Lower lobe of right lung (tissue), 2 donors: Measurements from ENCODE around the gene PDE4B. TPM values are rescaled to one million over a fixed set of nuclear protein-coding genes. Genes with fewer than 3 reads are reported as not detected.

Experiments used
- ATAC-seq, 2 donors: fragments of 200-7000 bp; cut with Tn5 transposase; one replicate each; pipeline ENCODE4 v1.9.1; 2020 to 2022; ENCODE audit warnings: mild to moderate bottlenecking in 2 of 2, moderate library complexity in 2 of 2
- DNase-seq: peaks from one replicate; pipeline ENCODE4 v3.0.0-alpha.2; 2020
- H3K27ac ChIP-seq: fragments of 200-600 bp; one replicate; pipeline ENCODE4 v1.8.0; 2022
- H3K27me3 ChIP-seq: fragments of 200-600 bp; one replicate; pipeline ENCODE4 v1.8.0; 2022; ENCODE audit warnings: low read depth
- H3K36me3 ChIP-seq: fragments of 200-600 bp; one replicate; pipeline ENCODE4 v1.8.0; 2022; ENCODE audit warnings: mild to moderate bottlenecking
- H3K4me1 ChIP-seq: fragments of 200-600 bp; one replicate; pipeline ENCODE4 v1.8.0; 2022
- H3K4me3 ChIP-seq: fragments of 200-600 bp; one replicate; pipeline ENCODE4 v1.8.0; 2022; ENCODE audit warnings: mild to moderate bottlenecking
- H3K9me3 ChIP-seq: fragments of 200-600 bp; one replicate; pipeline ENCODE4 v1.8.0; 2022
- CTCF ChIP-seq: fragments of 200-600 bp; IDR thresholded peaks from one replicate; pipeline ENCODE4 v1.8.0; 2022; ENCODE audit warnings: antibody characterized with exemption, mild to moderate bottlenecking
- intact Hi-C: fragments of 100-400 bp; cut with DNase I; formaldehyde crosslinking; loops from one replicate; pipeline ENCODE4 v1.11.0; 2022
- total RNA-seq: library from RNA; stranded (reverse); fragmentation: NEBNext Ultra II Directional; extraction: Animal tissue kit (Norgen Biotek cat#: 25700); gene quantifications from one replicate; pipeline ENCODE4 v1.2.1, GENCODE V29; 2021
- donor health status: DM: no; HTN: yes; CAD: no; lungs with severe emphysema.

Gene PDE4B
- total RNA-seq, 1 donor from 2014 or later: 26.9 TPM

DNA sequence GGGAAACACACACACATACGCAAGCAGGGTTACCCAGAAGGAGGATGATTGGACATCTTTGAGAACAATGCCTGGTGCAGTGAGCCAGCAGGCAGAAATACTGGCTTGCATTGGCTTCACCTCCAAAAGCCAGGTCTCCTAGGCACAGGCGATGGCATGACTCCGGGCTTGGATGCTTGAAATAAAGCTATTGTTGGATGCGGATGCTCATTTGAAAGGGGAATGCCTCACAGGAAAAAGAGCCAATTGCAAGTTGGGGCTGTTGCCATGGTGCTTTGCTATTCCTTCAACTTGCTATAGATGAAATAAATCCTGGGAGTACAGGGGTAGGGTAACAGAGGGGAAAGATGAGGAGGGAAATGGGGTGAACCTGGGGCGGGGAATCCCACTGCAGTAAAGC lies 560.6 kb downstream of the PDE4B start:
- no peaks in the 10 kb centered on the region for H3K9me3 ChIP-seq

DNA sequence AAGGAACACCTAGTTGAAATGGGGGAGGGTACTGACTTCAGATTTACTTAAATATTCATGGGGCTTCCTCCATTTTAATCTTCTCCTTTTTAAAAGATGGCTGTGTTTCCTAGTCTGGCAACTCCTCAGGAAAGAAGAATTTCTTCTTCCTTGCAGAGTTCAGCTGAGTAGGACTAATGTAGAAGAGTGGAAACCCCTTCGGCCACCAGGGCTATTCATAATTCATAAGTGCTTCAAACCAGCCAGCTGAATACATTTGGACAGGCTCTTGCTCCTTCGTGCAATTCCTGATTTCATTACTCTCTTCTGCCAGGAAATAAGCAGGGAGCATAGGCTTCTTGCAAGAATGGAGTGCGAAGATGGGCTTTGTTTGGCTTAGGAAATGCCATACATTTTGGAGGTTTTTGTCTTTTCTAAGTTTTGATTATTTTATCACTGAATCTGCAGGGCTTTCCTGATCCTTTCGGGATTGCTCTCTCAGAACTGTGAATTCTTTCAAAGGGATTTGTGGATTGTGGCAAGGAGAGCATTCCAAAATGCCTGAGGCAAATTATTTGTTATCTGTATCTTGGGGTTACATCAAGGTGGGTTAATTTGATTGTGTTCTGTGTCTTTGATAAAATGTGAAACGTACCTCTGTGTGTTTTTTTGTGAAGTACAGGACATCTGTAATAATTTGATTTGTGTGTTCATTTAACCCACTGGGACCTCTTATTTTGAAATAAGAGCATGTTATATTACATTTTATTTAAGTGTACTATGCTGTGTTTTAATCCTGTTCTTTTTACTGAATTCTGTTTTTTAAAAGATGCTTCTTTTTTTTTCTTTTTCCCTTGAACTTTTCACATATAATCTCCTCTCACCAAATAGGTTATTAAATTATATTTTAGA lies 561.9 kb downstream of the PDE4B start:
- peak overlapping the region; percentile 37 for H3K27ac ChIP-seq
- no peaks in the 10 kb centered on the region for H3K27me3 ChIP-seq
- ATAC-seq: peak in 1 of 2 donors; percentile 30
- H3K4me1 ChIP-seq: peaks cover 78% of the 10 kb centered on the region
- peaks cover 21% of the 10 kb centered on the region for H3K36me3 ChIP-seq
- intact Hi-C loops: loop anchor here (10.0 kb wide), 1 partner anchor 80 kb away; no protein-coding TSS in a partner anchor
- no peak for DNase-seq
- TF ChIP-seq CTCF: no peak
- H3K9me3 ChIP-seq: no peaks in the 10 kb centered on the region
- H3K4me3 ChIP-seq: peak overlapping the region; percentile 7

More for the DNA sequence above, 560.6 kb downstream of the PDE4B start:
- H3K27ac ChIP-seq: no peak overlapping the region
- no peak for ATAC-seq
- TF ChIP-seq CTCF: no peak
- intact Hi-C loops: loop anchor here (10.0 kb wide), 1 partner anchor 82 kb away; no protein-coding TSS in a partner anchor
- peaks cover 74% of the 10 kb centered on the region for H3K4me1 ChIP-seq
- H3K27me3 ChIP-seq: no peaks in the 10 kb centered on the region
- H3K36me3 ChIP-seq: peaks cover 21% of the 10 kb centered on the region
- no peak for DNase-seq
- H3K4me3 ChIP-seq: no peak overlapping the region

- ATAC-seq (no peak), DNase-seq (no peak)
- no peak overlapping the region for H3K27ac ChIP-seq
- H3K27me3 ChIP-seq: no peaks in the 10 kb centered on the region
- H3K9me3 ChIP-seq: no peaks in the 10 kb centered on the region
- no peak for TF ChIP-seq CTCF
- H3K4me3 ChIP-seq: no peak overlapping the region
- intact Hi-C loops: loop anchor here (10.0 kb wide), 1 partner anchor 79 kb away; no protein-coding TSS in a partner anchor
- H3K4me1 ChIP-seq: peaks cover 77% of the 10 kb centered on the region
- H3K36me3 ChIP-seq: peaks cover 21% of the 10 kb centered on the region
Measured at GRCh38 chr1:66355756-66356155, 563.1 kb downstream of the PDE4B start.

DNA sequence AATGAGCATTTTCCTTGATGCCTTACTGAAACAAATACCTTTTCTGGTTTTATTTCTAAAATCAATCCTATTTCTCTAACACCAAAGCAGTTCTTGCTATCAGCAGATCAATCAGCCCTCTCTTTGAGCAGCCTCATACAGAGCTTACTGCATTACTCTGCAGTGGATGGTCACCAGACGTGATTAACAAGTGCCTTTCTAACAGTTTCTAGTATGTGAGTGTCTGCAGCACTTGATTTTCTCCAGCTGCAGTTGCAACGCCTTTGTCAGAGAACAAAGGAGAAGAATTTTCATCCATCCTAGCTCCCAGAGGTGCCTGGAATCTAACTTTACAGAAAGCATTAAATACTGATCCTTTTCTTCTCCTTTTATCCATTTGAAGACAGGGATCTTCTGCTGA lies 563.9 kb downstream of the PDE4B start:
- Histone ChIP-seq H3K4me1 (peaks cover 68% of the 10 kb centered on the region), H3K27me3 (no peaks in the 10 kb centered on the region), H3K9me3 (no peaks in the 10 kb centered on the region), H3K36me3 (peaks cover 25% of the 10 kb centered on the region), H3K4me3 (no peak overlapping the region), H3K27ac (no peak overlapping the region)
- no peak for ATAC-seq
- intact Hi-C loops: loop anchor here (10.0 kb wide), 1 partner anchor 78 kb away; no protein-coding TSS in a partner anchor
- DNase-seq: no peak
- no peak for TF ChIP-seq CTCF

GRCh38 chr1:66357021-66357420 lies 564.3 kb downstream of the PDE4B start:
- Histone ChIP-seq H3K4me1 (peaks cover 64% of the 10 kb centered on the region), H3K27me3 (no peaks in the 10 kb centered on the region), H3K27ac (no peak overlapping the region), H3K4me3 (no peak overlapping the region), H3K9me3 (no peaks in the 10 kb centered on the region), H3K36me3 (peaks cover 29% of the 10 kb centered on the region)
- TF ChIP-seq CTCF: no peak
- intact Hi-C loops: loop anchor here (10.0 kb wide), 1 partner anchor 78 kb away; no protein-coding TSS in a partner anchor
- ATAC-seq (no peak), DNase-seq (no peak)
